Mucosa of descending colon (tissue), 3 donors: ENCODE results near the gene RAD17. TPM values are rescaled to one million over a fixed set of nuclear protein-coding genes. Genes with fewer than 3 reads are reported as not detected.

Experiments
- ATAC-seq: fragments of 200-7000 bp; cut with Tn5 transposase; one replicate; pipeline ENCODE4 v1.9.1; 2020; ENCODE audit warnings: mild to moderate bottlenecking, moderate library complexity
- DNase-seq, 3 donors: peaks; one replicate each; pipeline ENCODE4 v3.0.0-alpha.2; 2020
- H3K36me3 ChIP-seq: fragments of 200-600 bp; one replicate; pipeline ENCODE4 v1.8.0; 2021; ENCODE audit warnings: low read depth, mild to moderate bottlenecking
- H3K4me1 ChIP-seq: fragments of 200-600 bp; one replicate; pipeline ENCODE4 v1.8.0; 2021; ENCODE audit warnings: low read depth, mild to moderate bottlenecking
- H3K4me3 ChIP-seq: fragments of 200-600 bp; one replicate; pipeline ENCODE4 v1.8.0; 2021; ENCODE audit warnings: mild to moderate bottlenecking
- H3K9me3 ChIP-seq: fragments of 200-600 bp; one replicate; pipeline ENCODE4 v1.8.0; 2021; ENCODE audit warnings: mild to moderate bottlenecking
- CTCF ChIP-seq: fragments of 200-600 bp; IDR thresholded peaks from one replicate; pipeline ENCODE4 v1.8.0; 2022; ENCODE audit warnings: antibody characterized with exemption, mild to moderate bottlenecking
- intact Hi-C, 2 donors: fragments of 100-400 bp; cut with DNase I in 1 of 2; cut with micrococcal nuclease in 1 of 2; formaldehyde crosslinking; loops; one replicate each; pipeline versions ENCODE4 v1.11.0 to v1.11.1; 2022; cut with DNase I, micrococcal nuclease
- total RNA-seq, 3 donors: library from RNA; stranded (reverse); fragmentation: NEBNext Ultra II Directional in 2 of 3; extraction: Animal tissue kit (Norgen Biotek cat#: 25700) in 2 of 3; gene quantifications; one replicate each; pipeline versions ENCODE4 v1.2.1 to v1.2.4, GENCODE V29; 2021 to 2023
- donor health status: DM: no; HTN: no; CAD: no; lungs with moderate emphysema.
- donor health status: DM: no; HTN: no; CAD: no.
- donor health status: DM: no; HTN: yes; CAD: no.

The RAD17 gene
- total RNA-seq, 3 donors from 2014 or later = 15.8 to 20.9 (median 17.6) TPM

GRCh38 chr5:69359699-69360098 is 9.9 kb upstream of the RAD17 start:
- H3K36me3 ChIP-seq = no peaks in the 10 kb centered on the region
- H3K9me3 ChIP-seq = no peaks in the 10 kb centered on the region
- no peaks in the 10 kb centered on the region for H3K4me1 ChIP-seq
- no peak for TF ChIP-seq CTCF
- intact Hi-C loops = no loop called here
- DNase-seq (no peak), ATAC-seq (no peak)
- H3K4me3 ChIP-seq = no peak overlapping the region

- no peak for ATAC-seq
- Histone ChIP-seq H3K9me3 (no peaks in the 10 kb centered on the region), H3K4me1 (no peaks in the 10 kb centered on the region), H3K4me3 (no peak overlapping the region), H3K36me3 (peaks cover 2% of the 10 kb centered on the region)
- intact Hi-C loops = no loop called here
- no peak for DNase-seq
- no peak for TF ChIP-seq CTCF
Measured at GRCh38 chr5:69360442-69360841, 9.2 kb upstream of the RAD17 start.

GRCh38 chr5:69364414-69364813 is 5.2 kb upstream of the RAD17 start:
- ATAC-seq (no peak), DNase-seq (no peak)
- H3K36me3 ChIP-seq = peaks cover 4% of the 10 kb centered on the region
- no peak overlapping the region for H3K4me3 ChIP-seq
- no peaks in the 10 kb centered on the region for H3K9me3 ChIP-seq
- no peak for TF ChIP-seq CTCF
- H3K4me1 ChIP-seq = peaks cover 13% of the 10 kb centered on the region
- intact Hi-C loops = no loop called here

- peaks cover 13% of the 10 kb centered on the region for H3K4me1 ChIP-seq
- peaks cover 4% of the 10 kb centered on the region for H3K36me3 ChIP-seq
- intact Hi-C loops = no loop called here
- no peak for ATAC-seq
- H3K4me3 ChIP-seq = no peak overlapping the region
- no peak for DNase-seq
- no peak for TF ChIP-seq CTCF
- no peaks in the 10 kb centered on the region for H3K9me3 ChIP-seq
Measured at GRCh38 chr5:69364850-69365249, 4.8 kb upstream of the RAD17 start.

- peaks cover 4% of the 10 kb centered on the region for H3K36me3 ChIP-seq
- peaks cover 31% of the 10 kb centered on the region for H3K4me1 ChIP-seq
- no peaks in the 10 kb centered on the region for H3K9me3 ChIP-seq
- ATAC-seq = no peak
- no peak for TF ChIP-seq CTCF
- no peak overlapping the region for H3K4me3 ChIP-seq
- intact Hi-C loops = no loop called here
- no peak for DNase-seq
Measured at GRCh38 chr5:69367697-69368279, 1.8 kb upstream of the RAD17 start.
